SKM-1 (cell line): ENCODE results near the gene MYBPC2.
A peak's percentile ranks its signal among the peaks of the same experiment; 100 is the strongest.
"Not testable (repeated sequence)": the region's sequence is repeated elsewhere in the genome, so short reads cannot be mapped to it uniquely, and the experiment has no call there.

ENCODE experiments used
- DNase-seq: peaks from one replicate; lab custom pipeline; 2025; ENCODE audit not compliant: unreplicated experiment; lab: John Stamatoyannopoulos, UW

Gene MYBPC2

DNA sequence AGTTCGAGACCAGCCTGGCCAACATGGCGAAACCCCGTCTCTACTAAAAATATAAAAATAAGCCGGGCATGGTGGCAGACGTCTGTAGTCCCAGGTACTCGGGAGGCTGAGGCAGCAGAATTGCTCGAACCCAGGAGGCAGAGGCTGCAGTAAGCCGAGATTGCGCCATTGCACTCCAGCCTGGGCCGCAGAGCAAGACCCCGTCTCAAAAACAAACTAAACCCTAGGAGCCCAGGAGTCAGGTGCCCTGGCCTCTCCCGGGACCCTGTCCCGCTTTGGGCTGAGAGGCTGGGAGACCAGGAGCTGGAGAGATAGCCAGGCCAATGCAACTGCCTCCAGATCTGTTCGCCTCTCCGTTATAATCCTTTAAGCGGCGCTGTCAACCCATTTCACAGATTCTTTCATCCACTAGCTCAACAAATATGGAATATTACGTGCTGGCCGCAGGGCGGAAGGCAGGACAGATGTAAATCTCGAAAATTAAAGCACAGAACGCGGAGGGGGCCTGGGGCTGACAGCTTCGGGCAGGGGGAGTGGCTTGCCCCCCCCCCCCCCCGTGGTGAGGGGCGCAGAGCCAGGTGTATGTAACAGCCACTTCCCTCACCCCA is 5.3 kb upstream of the MYBPC2 start:
- no peak for DNase-seq

DNA sequence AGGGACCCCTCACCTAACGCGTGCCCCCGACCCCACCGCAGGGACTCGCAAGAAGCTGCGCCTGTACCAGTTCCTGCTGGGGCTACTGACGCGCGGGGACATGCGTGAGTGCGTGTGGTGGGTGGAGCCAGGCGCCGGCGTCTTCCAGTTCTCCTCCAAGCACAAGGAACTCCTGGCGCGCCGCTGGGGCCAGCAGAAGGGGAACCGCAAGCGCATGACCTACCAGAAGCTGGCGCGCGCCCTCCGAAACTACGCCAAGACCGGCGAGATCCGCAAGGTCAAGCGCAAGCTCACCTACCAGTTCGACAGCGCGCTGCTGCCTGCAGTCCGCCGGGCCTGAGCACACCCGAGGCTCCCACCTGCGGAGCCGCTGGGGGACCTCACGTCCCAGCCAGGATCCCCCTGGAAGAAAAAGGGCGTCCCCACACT is 4.7 kb upstream of the MYBPC2 start:
- DNase-seq = no peak

DNA sequence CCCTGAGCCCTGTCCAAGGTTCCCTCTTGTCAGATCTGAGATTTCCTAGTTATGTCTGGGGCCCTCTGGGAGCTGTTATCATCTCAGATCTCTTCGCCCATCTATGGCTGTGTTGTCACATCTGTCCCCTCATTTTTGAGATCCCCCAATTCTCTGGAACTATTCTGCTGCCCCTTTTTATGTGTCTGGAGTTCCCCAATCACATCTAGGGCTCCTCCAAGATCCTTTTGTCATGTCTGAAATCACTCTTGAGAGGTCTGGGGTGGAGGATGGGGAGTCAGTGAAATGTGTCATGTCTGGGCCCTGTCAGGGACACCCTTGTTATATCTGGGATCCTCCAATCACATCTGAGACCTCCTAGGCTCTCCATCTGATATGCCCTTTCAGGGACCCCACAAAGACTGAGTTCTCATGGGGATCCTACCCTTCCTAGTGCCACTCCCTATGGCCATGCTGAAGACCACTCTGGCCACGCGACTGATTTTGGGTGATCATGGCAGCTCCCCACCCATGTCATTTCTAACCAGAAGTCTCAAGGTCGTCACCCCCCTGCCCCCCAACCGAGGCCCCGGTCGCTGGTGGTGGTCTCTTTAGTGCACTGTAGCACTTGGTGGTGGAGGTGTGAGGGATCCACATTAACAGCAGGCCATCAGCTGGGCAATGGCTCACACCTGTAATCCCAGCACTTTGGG is 3.8 kb upstream of the MYBPC2 start:
- DNase-seq = no peak

DNA sequence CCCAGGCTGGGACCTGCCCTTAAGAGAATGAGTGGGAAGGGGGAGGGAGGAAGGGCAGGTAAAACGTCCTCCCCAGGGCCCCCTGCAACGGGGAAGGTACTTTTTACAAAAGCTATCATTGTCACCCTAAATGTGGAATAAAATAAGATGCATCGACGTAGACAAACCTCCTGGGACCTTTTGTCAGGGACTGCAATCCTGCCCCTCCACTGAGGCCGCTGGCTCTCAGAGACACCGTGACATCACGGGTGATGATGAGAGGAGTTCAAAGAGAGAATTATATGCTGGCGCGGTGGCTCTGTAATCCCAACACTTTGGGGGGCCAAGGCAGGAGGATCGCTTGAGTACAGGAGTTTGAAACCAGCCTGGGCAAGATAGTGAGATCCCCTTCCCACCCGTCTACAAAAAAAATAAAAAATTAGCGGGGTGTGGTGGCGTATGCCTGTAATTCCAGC is 1.8 kb upstream of the MYBPC2 start:
- no peak for DNase-seq

DNA sequence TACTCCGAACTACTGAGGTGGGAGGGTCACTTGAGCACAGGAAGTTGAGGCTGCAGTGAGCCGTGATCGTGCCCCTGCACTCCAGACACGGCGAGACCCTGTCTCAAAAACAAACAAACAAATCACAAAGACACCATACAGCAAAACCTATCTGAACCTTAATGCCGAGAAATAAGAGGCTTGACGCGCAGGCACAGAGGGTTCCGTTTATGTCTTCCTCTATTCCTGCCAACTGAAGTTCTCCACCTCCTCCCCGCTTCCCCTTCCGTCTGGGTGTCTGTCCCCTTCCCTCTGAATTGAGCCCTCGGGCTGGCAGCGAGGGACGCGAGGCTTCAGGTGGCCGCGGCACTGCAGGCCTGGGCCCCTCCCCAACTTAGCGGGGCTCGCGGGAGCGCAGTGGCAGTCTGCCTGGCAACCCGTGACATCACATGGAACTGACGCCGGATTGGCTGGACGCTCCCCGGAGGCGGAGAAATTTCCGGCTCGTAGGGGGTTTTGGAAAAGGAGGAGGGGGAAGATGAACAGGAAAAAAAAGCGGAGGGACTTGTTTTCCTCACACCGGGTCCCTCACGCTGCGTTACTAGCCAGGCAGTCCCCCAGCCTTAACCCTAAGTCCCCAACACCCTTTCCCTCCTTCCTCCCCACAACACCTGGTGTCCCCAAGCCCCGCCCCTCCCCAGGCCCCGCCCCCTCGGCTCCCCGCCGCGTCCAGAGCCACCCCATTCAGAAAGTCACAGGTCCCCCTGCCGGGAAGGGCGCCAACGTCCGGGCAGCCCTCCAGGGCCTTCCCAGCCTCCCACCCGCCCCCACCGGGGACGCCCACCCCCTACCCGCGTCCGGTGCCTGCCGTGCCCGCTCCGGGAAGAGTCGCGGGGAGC is 1.1 kb upstream of the MYBPC2 start:
- peak; percentile 12 for DNase-seq

DNA sequence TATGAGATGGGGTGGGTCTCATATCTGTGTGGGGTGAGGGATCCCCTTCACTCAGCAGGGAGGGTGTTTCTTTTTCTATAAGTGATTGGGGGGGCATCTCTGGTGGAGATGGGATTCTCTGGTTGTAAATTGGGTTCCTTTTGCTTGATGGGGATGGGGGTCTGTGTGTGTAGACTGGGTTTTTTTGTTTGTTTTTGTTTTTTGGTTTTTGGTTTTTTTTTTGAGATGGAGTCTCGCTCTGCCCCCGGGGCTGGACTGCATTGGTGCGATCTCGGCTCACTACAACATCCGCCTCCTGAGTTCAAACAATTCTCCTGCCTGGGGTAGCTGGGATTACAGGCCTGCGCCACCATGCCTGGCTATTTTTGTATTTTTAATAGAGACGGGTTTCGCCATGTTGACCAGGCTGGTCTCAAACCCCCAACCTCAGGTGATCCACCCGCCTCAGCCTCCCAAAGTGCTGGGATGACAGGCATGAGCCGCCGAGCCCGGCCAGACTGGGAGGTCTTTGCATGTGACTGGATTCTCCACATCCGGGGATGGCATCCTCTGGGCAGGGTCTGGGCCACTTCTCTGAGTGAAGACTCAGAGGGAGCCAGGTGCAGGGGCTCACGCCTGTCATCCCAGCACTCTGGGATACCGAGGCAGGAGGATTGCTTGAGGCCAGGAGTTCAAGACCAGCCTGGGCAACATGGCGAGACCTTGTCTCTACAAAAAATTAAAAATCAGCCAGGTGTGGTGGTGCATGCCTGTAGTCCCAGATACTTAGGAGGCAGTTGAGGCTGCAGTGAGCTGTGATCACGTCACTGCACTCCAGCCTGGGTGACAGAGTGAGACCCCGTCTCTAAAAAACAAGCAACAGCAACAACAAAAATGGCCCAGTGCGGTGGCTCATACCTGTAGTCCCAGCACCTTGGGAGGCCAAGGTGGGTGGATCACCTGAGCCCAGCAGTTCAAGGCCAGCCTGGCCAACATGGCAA is 799 bp downstream of the MYBPC2 start:
- no peak for DNase-seq

DNA sequence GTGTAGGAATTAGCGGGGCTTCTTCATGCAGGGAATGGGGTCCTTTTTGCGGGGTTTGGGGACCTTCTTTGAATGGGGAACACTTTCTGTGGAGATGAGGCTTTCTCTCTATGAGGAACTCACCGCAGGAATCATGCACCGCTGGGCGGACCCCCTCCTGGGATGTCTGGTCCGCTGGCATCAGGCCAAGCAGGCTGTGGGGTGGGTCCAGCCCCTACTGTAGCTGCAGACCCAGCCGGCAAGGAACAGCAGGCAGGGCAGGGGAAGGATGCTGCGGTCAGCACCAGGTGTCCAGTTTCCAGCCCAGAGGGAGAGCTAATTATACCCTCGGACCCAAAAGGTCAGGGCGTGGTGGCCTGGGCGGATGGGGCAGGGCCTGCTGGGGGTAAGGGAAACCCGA is 1.8 kb downstream of the MYBPC2 start:
- no peak for DNase-seq

DNA sequence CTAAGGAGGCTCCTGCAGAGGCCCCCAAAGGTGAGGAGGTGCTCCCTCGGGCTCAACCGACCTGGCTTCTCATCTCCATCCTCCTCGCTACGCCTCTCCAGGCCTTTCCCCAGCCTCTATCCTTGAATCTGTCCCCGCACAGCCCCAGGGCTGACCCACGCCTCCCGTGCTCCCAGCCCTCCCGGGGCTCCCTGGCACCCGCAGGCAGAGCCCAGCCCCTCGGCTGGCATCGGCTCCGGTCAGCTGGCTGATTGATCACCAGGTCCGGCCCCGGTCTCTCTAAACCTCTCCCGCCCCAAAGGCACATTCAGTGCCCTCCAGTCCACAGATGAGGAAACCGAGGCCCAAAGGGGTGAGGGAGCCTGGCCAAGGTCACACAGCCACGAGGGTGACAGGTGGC is 2.5 kb downstream of the MYBPC2 start:
- DNase-seq = no peak

DNA sequence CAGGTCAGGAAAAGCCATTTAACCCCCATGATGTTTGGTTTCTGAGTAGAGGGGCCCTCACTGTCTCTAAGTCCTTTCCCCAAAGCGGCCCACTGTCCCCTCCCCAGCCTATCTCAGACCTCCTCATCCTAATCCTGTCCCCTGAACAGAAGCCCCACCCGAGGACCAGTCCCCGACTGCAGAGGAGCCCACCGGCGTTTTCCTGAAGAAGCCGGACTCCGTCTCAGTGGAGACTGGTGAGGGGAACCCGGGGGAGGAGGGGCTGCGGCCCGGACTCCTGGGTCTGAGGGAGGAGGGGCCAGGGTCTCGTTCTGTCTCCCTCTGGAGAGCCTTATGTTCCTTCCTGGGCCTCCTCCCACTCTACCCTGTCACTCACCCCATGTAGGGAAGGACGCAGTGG is 2.9 kb downstream of the MYBPC2 start:
- no peak for DNase-seq

DNA sequence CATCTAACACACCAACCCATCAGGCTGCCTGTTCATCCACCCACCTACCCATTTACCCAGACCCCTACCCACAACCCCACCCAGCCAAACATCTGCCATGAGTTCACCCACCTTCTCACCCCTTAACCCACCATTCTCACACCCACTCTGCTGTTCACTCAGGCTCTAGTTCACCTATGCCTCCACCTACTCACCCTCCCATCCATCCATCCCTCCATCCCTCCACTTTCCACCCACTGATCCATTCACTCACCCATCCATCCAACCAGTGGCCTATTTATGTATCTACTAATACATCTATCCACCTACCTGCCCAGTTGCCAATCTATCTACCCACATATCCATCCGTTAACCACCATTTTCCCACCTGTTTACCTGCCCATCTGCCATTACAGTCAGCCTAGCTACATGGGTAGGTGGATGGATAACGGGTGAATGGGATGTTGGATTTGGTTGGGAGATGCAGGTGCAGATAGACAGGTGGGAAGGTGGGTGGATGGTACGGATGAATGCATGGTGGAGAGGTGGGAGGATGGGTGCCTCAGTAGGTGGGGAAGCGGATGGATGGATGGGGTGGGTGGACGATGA is 5.3 kb downstream of the MYBPC2 start:
- DNase-seq = no peak

DNA sequence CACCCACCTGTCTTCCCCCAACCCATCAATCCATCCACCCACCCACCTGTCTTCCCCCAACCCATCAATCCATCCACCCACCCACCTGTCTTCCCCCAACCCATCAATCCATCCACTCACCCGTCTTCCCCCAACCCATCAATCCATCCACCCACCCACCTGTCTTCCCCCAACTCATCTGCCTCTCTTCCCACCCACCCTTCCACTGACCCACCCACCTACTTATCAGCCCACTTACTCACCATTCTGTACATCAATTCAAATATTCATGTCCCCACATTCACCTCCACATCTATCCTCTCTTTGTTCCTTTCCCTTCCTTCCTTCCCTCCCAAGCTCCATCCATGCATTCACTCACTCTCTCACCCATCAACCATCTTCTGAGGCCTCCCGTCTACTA is 6.4 kb downstream of the MYBPC2 start:
- DNase-seq = not testable (repeated sequence)

DNA sequence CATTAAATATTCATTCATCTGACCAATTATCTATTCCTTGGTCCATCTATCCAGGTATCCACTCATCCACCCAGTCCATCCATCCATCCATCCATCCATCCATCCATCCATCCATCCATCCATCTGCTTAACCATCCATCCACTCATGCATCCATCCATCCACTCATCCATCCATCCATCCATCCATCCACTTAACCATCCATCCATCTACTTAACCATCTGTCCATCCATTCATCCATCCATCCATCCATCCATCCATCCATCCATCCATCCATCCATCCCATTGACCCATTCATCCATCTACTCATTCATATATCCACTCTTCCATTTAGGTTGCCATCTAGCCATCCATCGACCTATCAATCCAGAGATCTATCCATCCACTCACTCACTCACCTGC is 11.4 kb downstream of the MYBPC2 start:
- no peak for DNase-seq

DNA sequence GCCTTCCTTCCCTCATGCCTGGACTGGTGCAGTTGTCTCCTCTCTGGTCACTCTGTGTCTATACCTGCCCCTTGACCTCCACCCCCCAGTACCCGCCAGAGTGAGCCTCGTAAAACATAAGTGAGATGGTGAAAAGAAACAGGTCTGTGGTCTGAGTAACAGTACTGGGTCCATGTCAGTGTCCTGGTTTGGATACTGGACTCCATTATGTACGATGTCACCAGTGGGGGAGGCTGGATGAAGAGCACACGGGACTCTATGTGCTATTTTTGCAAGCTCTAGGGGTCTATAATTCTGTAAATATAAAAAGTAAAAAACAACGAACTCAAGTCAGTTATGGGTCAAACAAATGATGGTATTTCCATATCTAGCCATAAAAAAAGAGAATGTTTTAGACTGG is 14.4 kb downstream of the MYBPC2 start:
- no peak for DNase-seq

DNA sequence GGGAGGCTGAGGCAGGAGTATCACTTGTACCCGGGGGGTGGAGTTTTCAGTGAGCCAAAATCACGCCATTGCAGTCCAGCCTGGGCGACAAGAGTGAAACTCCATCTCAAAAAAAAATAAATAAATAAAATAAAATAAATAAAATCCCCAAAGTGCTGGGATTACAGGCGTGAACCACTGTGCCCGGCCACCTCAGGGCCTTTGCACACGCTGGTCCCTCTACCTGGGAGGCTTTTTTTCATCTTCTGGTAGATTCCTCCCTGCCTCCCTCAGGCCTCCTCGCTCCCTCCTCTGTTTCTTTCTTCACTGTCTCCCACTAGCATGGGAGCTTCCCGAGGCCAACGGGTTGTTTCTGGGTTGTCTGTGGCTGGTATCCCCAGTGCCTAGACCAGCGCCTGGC is 15.1 kb downstream of the MYBPC2 start:
- DNase-seq = no peak

DNA sequence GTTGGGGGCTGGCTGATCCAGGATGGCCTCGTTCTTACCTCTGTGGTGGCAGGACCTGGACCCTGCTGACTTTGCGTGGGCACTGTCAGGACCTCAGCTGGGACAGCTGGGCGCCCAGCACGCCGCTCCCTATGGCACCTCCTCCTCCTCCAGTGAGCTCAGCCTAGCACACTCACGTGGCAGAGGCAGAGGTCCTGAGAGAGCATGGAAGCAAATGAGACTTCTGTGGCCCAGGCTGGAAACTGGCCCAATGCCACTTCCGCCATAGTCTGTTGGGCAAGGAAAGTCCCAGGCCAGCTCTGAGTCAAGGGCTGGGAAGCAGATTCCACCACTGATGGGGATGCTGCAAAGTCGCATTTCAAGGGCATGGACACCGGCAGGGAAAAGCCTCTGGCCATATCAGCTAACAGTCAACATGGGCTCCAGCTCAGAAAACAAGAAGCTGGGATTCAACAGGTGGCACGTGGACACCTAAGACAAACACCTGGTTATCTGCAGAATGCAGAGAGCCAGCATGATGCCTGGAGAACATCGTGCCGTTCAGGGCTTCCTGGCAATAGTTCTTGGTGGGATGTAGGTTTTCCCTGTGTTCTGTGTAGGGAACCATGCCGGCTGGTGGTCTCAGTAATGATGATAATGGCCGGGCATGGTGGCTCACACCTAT is 16.7 kb downstream of the MYBPC2 start:
- no peak for DNase-seq

DNA sequence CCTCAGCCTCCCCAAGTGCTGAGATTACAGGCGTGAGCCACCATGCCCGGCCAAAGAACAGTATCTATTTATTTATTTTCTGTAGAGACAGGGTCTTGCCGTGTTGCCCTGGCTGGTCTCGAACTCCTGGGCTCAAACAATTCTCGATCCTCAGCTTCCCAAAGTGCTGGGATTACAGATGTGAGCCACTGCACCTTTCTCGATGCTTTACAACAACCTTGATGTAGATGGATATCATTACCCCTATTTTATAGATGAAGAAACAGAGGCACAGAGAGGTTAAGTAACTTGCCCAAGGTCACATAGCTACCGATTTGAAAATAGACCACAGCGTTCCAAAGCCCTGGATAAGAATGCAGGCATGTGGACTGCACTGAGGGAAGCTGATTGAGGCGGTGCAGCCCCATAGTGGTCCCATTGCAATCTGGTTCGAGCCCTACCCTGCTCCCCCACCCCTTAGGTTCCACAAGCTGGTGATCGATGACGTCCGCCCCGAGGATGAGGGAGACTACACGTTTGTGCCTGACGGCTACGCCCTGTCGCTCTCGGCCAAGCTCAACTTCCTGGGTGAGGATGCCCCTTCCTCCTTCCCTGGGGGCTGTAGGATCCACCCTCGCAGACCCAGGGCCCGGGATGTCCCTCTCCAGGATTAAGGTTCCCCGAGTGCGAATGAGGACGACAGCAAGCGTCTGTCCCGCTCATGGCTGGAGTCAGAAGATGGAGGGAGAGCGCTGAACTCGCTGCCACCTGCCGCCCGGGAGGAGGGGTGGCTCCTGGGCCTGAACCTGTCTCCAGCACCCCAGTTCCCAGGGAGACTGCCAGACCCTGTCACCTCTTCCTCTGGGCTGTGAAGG is 17.9 kb downstream of the MYBPC2 start:
- DNase-seq = no peak

DNA sequence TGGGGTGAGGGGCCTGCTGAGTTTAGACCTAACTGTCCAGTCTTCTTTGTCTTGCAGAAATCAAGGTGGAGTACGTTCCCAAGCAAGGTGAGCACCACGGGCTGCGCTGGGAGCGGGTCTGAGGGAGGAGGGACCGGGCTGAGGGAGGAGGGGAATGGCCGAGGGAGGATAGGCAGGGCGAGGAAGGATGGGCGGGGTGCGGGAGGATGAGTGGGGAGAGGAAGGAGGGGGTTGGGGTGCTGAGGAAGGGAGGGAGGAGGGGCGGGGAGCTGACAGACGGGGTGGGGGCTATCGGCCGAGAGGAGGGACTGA is 18.5 kb downstream of the MYBPC2 start:
- no peak for DNase-seq

DNA sequence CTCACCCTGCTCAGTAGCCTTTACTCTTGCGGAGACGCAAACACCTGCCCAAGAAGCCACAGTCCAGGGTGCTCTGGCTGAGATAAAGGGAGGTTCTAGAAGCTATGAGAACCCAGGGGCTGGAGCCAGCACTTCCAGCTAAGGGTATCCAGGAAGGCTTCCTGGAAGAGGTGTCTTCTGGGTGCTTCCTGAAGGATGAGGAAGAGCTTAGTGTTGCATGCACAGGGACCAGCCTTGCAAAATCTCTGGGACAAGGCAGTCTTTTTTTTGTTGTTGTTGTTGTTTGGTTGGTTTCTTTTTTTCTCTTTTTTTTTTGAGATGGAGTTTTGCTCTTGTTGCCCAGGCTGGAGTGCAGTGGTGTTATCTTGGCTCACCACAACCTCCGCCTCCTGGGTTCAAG is 20.6 kb downstream of the MYBPC2 start:
- DNase-seq = no peak

DNA sequence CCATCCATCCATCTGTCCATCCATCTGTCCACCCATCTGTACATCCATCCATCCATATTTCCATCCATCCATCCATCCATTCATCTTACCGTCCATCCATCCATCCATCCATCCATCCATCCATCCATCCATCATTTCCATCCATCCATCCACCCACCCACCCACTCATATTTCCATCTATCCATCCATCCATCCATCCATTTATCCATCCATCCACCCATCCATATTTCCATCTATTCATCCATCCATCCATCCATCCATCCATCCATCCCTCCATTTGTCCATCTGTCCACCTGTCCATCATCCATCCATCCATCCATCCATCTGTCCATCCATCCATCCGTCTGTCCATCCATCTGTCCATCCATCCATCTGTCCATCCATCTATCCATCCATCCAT is 23.3 kb downstream of the MYBPC2 start:
- DNase-seq = no peak
